GM19467 (cell line): ENCODE results near the gene ZNF627.
A peak's percentile ranks its signal among the peaks of the same experiment; 100 is the strongest.
"Not testable (repeated sequence)": the region's sequence is repeated elsewhere in the genome, so short reads cannot be mapped to it uniquely, and the experiment has no call there.

ENCODE experiments used
- ATAC-seq: cut with Tn5 transposase; IDR thresholded peaks from one replicate; pipeline ENCODE4 v1.9.1; 2021; ENCODE audit warnings: mild to moderate bottlenecking, moderate library complexity; ENCODE audit not compliant: unreplicated experiment

ZNF627 gene

DNA sequence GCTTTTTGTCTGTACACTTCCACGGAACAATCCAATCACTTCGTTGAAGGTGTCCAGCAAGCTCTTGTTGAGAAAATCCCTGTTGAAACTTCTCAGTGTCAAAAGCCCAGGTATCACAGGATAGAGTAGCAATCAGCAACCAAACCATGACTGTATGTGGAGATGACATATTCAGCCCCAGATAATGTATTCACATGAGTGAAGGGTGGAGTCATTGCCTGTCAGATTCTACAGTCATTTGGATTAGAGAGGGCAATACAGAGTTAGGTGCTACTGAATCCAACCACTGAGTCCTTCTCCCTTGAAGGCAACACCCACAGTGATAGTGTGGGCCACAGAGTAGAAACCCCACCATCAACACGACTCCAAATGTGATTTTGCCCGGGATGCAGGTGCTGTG is 23.3 kb downstream of the ZNF627 start:
- no peak for ATAC-seq

GRCh38 chr19:11622401-11622800 is 25.1 kb downstream of the ZNF627 start:
- ATAC-seq: not testable (repeated sequence)

DNA sequence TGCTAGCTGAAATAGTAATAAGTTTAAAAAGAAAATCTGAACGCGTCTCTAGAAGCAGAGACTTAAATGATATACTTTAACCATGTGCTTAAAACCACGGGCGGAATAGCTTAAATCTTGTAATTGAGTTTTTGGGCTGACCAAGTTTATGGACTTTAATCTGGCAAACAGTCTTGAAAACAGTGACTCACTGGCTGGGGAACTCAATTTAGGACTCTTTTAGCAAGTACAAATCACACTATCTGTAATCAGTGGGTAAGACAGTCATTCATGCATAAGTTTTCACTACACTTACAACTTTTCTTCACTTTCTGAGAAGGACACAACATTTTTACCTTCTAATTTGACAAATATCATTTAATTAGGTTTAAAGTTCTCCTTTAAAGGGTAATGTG is 26.8 kb downstream of the ZNF627 start:
- no peak for ATAC-seq

GRCh38 chr19:11626252-11626651 is 29.0 kb downstream of the ZNF627 start:
- ATAC-seq: no peak

- no peak for ATAC-seq
These were observed 35.9 kb downstream of the ZNF627 start for GRCh38 chr19:11633223-11633622.

DNA sequence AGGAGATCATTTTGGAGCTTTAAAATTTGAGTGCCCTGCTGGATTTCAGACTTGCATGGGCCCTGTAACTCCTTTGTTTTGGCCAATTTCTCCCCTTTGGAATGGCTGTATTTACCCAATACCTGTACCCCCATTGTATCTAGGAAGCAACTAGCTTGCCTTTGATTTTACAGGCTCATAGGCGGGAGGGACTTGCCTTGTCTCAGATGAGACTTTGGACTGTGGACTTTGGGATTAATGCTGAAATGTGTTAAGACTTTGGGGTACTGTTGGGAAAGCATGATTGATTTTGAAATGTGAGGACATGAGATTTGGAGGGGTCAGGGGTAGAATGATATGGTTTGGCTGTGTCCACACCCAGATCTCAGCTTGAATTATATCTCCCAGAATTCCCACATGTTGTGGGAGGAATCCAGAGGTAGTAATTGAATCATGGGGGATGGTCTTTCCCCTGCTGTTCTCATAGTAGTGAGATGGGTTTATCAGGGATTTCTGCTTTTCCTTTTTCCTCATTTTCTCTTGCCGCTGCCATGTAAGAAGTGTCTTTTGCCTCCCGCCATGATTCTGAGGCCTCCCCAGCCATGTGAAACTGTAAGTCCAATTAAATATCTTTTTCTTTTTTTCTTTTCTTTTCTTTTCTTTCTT is 36.9 kb downstream of the ZNF627 start:
- not testable (repeated sequence) for ATAC-seq

- ATAC-seq: no peak
These were observed 41.9 kb downstream of the ZNF627 start for GRCh38 chr19:11639245-11639601.

DNA sequence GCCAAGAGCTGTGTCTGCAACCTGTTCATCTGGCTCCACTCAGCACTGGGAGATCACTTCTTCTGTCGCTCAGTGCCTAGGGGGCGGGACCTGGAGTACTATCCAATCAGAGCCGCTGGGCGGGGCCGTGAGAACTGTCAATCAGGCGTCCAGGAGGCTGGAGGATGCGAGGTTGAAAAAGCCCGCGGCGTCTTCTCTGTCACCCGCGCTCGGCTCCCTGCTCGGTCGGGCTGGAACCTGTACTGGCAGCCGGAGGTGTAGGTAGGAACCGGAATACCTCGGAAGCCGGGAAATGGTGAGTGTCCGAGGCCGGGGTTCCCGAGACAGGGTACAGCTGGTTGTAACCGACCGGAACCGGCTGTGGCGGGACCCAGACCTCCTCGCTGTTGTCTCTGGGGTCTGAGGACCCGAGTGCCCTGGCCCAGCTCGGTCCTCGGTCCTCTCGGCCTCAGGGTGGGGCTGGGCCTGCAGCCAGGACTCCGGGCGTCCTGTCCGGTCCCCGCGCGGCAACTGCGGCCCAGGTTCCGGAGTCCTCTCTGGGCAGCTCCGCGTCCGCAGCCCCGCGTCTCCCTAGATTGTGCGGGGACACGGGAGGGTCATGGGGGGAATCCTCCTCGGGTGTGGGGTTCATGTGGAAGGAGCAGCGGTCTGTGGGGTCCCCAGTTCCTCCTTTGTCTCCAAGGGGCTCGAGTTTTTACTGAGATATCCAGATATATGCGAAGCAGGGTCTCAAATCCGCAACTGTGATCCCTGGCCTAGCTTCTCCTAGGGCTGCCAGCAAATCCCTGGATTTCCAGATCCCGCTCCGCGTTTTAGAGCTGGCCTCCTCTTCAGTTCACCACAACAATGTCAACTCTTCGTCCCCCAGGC is 42.6 kb downstream of the ZNF627 start:
- peak; percentile 96 for ATAC-seq

- no peak for ATAC-seq
These were observed 44.0 kb downstream of the ZNF627 start for GRCh38 chr19:11641244-11641643.

DNA sequence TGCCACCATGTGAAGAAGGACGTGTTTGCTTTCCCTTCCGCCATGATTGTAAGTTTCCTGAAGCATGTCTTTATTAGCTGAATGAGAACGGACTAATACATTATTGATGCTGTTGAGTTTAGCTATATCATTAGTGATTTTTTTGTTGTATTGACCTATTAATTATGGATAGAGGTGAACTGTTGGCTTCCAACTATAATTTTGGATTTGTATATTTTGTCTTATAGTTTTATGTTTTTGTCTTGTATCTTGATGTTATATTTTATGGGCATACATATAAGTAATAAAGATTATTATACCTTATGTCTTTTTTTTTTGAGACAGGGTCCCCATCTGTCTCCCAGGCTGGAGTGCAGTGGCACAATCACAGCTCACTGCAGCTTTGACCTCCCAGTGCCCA is 45.6 kb downstream of the ZNF627 start:
- no peak for ATAC-seq

DNA sequence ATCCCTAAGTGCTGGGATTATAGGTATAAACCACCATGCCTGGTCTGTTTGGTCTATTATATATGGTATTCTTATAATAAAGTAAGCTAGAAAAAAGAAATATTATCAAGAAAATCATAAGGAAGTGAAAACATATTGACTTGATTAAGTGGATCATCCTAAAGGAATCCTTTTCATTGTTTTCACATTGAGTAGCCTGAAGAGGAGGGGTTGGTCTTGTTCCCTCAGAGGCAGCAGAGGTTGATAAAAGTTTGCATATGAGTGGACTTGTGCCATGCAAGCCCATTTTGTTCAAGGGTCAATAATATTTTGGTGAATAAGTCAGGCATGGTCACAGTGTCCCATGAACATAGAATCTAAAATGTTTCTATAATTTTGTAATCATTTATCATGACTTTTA is 52.7 kb downstream of the ZNF627 start:
- no peak for ATAC-seq

DNA sequence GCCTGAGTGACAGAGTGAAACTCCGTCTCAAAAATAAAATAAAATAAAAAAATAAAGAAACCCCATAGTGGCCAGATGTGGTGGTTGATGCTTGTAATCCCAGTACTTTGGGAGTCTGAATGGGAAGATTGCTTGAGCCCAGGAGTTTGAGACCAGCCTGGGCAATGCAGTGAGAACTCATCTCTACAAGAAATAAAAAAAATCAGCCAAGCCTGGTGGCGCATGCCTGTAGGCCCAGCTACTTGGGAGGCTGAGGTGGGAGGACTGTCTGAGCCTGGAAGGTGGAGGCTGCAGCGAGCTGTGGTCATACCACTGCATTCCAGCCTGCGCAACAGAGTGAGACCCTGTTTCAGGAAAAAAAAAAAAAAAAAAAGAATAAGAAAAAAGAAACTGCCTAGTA is 53.8 kb downstream of the ZNF627 start:
- no peak for ATAC-seq

DNA sequence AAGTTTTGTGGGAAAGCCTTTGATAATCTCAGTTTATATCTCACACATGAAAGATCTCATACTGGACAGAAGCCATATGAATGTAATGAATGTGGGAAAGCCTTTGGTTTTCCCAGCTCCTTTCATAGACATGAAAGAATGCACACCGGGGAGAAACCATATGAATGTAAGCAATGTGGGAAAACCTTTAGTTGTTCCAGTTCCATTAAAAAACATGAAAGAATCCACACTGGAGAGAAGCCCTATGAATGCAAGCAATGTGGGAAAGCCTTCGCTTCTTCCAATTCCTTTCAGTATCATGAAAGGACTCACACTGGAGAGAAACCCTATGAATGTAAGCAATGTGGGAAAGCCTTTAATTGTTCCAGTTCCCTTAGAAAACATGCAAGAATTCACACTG is 54.8 kb downstream of the ZNF627 start:
- ATAC-seq: no peak

GRCh38 chr19:11652492-11652891 is 55.2 kb downstream of the ZNF627 start:
- no peak for ATAC-seq

- ATAC-seq: no peak
These were observed 59.3 kb downstream of the ZNF627 start for GRCh38 chr19:11656535-11656934.

DNA sequence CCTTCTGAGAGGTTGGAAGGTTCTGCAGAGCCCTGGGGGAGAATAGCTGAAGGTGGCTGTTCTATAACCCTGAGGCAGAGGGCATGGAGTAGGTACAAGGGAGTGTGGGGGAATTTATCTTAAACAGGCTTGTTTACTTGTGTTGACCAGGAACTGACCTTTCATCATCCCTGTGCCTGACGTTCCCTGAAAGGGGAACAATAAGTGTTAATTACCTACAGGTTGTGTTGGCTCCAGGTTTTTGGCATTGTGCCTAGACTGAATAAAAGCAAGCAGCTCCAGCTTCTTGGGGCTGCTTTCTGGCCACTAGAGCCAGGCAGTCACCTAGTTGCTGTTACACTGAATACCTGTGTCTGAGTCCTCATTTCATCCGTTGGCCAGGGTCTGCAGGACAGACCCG is 60.0 kb downstream of the ZNF627 start:
- no peak for ATAC-seq

DNA sequence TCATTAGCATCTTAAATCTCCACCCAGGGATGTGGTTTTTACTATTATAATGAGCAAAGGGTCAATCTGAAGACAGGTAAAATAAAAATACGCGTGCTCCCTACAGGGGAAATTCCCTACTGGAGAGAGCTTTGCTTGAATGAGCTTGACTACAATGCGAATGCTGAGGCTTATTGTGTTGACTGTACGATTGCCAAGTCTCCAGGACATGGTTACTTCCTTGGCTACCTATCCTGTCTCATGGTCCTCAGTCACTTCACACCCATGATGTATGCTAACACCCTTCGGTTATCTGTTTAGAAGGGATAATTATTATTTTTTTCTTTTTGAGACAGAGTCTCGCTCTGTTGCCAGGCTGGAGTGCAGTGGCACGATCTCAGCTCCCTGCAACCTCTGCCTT is 61.7 kb downstream of the ZNF627 start:
- ATAC-seq: no peak

DNA sequence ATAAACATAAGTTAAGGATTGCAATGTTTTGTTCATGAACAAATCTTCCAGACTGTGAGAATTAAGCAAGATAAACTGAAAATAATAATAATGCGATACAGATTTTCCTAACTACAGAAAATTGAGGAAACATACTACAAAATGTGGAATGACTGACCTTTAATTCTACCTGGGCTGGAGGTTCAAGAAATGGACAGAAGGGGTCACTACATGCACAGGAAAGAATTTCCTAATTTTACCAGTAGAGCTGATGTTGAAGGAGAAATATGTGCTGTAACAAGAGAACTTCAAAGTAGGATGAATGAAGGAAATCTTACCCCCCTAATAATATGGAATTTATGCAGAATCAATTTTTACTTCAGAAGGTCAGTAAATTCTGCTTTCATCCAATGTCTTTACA is 62.3 kb downstream of the ZNF627 start:
- no peak for ATAC-seq

DNA sequence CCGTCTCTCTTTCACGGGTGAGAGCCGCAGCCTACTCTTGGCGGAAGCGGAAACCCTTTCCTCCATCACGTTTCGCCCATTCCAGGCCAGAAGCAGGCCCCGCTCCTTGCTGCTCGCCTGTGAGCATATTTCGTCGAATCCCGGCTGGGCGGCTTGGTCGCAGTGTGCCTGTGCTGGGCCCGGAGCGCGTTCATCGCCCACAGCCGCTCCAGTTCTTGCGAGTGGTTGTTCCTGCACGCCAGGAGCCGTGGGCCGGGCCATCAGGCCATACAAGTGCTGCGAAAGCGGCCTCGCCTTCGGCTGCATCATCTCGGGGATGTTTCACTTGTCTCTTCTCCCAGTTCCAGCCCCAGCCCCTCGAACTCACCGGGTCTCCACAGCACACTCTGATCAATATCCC is 65.0 kb downstream of the ZNF627 start:
- no peak for ATAC-seq

GRCh38 chr19:11663181-11663591 is 65.9 kb downstream of the ZNF627 start:
- ATAC-seq: no peak
